SU-DHL-6 (cell line): Measurements from ENCODE around the gene RBBP5.

ENCODE experiments used
- H2AFZ ChIP-seq: fragments of 200-600 bp; sonication (generic); 2 replicates; pipeline ENCODE4 v1.6.1; 2014; ENCODE audit warnings: low read depth, mild to moderate bottlenecking, moderate library complexity, mixed read lengths, antibody characterized with exemption, low read length; ENCODE audit not compliant: severe bottlenecking
- H3F3A ChIP-seq: fragments of 200-600 bp; shearing (Covaris generic); 2 replicates; pipeline ENCODE4 v1.6.0; 2016; ENCODE audit warnings: antibody characterized with exemption, mild to moderate bottlenecking; ENCODE audit not compliant: insufficient read depth
- H3K27ac ChIP-seq: fragments of 200-600 bp; sonication (generic); 2 replicates; pipeline ENCODE4 v1.5.1; 2016; ENCODE audit warnings: low read depth, mild to moderate bottlenecking, low read length, moderate library complexity, mixed read lengths
- H3K27me3 ChIP-seq: fragments of 200-600 bp; sonication (generic), shearing (Covaris generic); 2 replicates; pipeline ENCODE4 v1.6.0; 2014; ENCODE audit warnings: mild to moderate bottlenecking, low read length
- H3K36me3 ChIP-seq: fragments of 200-600 bp; sonication (generic); 2 replicates; pipeline ENCODE4 v1.6.1; 2014; ENCODE audit warnings: mild to moderate bottlenecking, low read length, mixed read lengths
- H3K4me2 ChIP-seq: fragments of 300-600, 200-600 bp; shearing (Covaris generic), sonication (generic); 2 replicates; pipeline ENCODE4 v1.6.0; 2014; ENCODE audit warnings: low read length, low read depth, mild to moderate bottlenecking; ENCODE audit not compliant: poor library complexity, severe bottlenecking
- H3K4me3 ChIP-seq: fragments of 200-600 bp; sonication (generic); 2 replicates; pipeline ENCODE4 v1.5.1; 2014; ENCODE audit warnings: antibody characterized with exemption, low read length, mild to moderate bottlenecking, mixed read lengths; ENCODE audit not compliant: insufficient read depth, poor library complexity, severe bottlenecking
- H3K79me2 ChIP-seq: fragments of 200-600 bp; sonication (generic); 2 replicates; pipeline ENCODE4 v1.6.1; 2014; ENCODE audit warnings: mild to moderate bottlenecking, low read length, moderate library complexity; ENCODE audit not compliant: insufficient read depth
- H3K9ac ChIP-seq: fragments of 200-600 bp; sonication (generic); 2 replicates; pipeline ENCODE4 v1.7.0; 2014; ENCODE audit warnings: mild to moderate bottlenecking, low read length
- H3K9me2 ChIP-seq: fragments of 200-600 bp; sonication (generic); replicated peaks from 2 replicates; pipeline ENCODE4 v1.6.1; 2014; ENCODE audit warnings: low read length; ENCODE audit not compliant: insufficient read depth
- H3K9me3 ChIP-seq: fragments of 200-600 bp; sonication (generic); 2 replicates; pipeline ENCODE4 v1.6.1; 2014; ENCODE audit warnings: low read length, mixed read lengths; ENCODE audit not compliant: insufficient read depth
- H4K20me1 ChIP-seq: fragments of 200-600 bp; sonication (generic); 2 replicates; pipeline ENCODE4 v1.6.1; 2014; ENCODE audit warnings: low read depth, mild to moderate bottlenecking, antibody characterized with exemption, low read length, moderate library complexity, mixed read lengths
- EZH2phosphoT487 ChIP-seq: fragments of 200-600 bp; sonication (generic), shearing (Covaris generic); conservative IDR thresholded peaks from 2 replicates; pipeline ENCODE4 v1.6.1; 2018; ENCODE audit warnings: mild to moderate bottlenecking, antibody characterized with exemption, low read length, moderate library complexity, mixed read lengths
- TF ChIP-seq, protein P1 (sequence below): fragments of 200-600 bp; sonication (generic); IDR thresholded peaks from one replicate; pipeline ENCODE4 v1.5.1; 2017; ENCODE audit warnings: antibody characterized with exemption, mild to moderate bottlenecking, low read length, moderate library complexity; ENCODE audit not compliant: insufficient read depth, poor library complexity, severe bottlenecking

Gene RBBP5

GRCh38 chr1:205128050-205128449 is 6.3 kb upstream of the RBBP5 start:
- no peak overlapping the region for H3K27ac ChIP-seq
- H3K9me2 ChIP-seq = no peaks in the 10 kb centered on the region
- no peak overlapping the region for H3K9ac ChIP-seq
- H3K4me3 ChIP-seq = no peak overlapping the region
- H2AFZ ChIP-seq = no peak overlapping the region
- no peaks in the 10 kb centered on the region for H3K36me3 ChIP-seq
- 0 out of 2 replicates have a peak, but pooled peaks cover 7% of the 10 kb centered on the region for H3F3A ChIP-seq
- H3K4me2 ChIP-seq = no peak overlapping the region
- no peaks in the 10 kb centered on the region for H3K27me3 ChIP-seq
- no peaks in the 10 kb centered on the region for H4K20me1 ChIP-seq
- no peaks in the 10 kb centered on the region for H3K79me2 ChIP-seq
- TF ChIP-seq EZH2phosphoT487 = no peak
- TF ChIP-seq, protein P1, sequence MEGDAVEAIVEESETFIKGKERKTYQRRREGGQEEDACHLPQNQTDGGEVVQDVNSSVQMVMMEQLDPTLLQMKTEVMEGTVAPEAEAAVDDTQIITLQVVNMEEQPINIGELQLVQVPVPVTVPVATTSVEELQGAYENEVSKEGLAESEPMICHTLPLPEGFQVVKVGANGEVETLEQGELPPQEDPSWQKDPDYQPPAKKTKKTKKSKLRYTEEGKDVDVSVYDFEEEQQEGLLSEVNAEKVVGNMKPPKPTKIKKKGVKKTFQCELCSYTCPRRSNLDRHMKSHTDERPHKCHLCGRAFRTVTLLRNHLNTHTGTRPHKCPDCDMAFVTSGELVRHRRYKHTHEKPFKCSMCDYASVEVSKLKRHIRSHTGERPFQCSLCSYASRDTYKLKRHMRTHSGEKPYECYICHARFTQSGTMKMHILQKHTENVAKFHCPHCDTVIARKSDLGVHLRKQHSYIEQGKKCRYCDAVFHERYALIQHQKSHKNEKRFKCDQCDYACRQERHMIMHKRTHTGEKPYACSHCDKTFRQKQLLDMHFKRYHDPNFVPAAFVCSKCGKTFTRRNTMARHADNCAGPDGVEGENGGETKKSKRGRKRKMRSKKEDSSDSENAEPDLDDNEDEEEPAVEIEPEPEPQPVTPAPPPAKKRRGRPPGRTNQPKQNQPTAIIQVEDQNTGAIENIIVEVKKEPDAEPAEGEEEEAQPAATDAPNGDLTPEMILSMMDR = no peak
- H3K9me3 ChIP-seq = no peaks in the 10 kb centered on the region

GRCh38 chr1:205127646-205128045 is 5.9 kb upstream of the RBBP5 start:
- Histone ChIP-seq H3K27me3 (no peaks in the 10 kb centered on the region), H3K27ac (no peak overlapping the region), H3F3A (0 out of 2 replicates have a peak, but pooled peaks cover 7% of the 10 kb centered on the region), H3K79me2 (no peaks in the 10 kb centered on the region), H4K20me1 (no peaks in the 10 kb centered on the region), H2AFZ (no peak overlapping the region), H3K9me3 (no peaks in the 10 kb centered on the region), H3K36me3 (no peaks in the 10 kb centered on the region), H3K4me2 (no peak overlapping the region), H3K9me2 (no peaks in the 10 kb centered on the region), H3K4me3 (no peak overlapping the region), H3K9ac (no peak overlapping the region)
- no peak for TF ChIP-seq EZH2phosphoT487
- TF ChIP-seq, protein P1 = no peak

- Histone ChIP-seq H2AFZ (peak overlapping the region; percentile 88), H4K20me1 (no peaks in the 10 kb centered on the region), H3K36me3 (no peaks in the 10 kb centered on the region), H3K27ac (no peak overlapping the region), H3K79me2 (peaks cover 21% of the 10 kb centered on the region), H3K4me3 (no peak overlapping the region), H3K27me3 (no peaks in the 10 kb centered on the region), H3K9me3 (no peaks in the 10 kb centered on the region), H3K9ac (no peak overlapping the region), H3K9me2 (no peaks in the 10 kb centered on the region), H3K4me2 (peak overlapping the region; percentile 30), H3F3A (0 out of 2 replicates have a peak, but pooled peaks cover 7% of the 10 kb centered on the region)
- no peak for TF ChIP-seq EZH2phosphoT487
- TF ChIP-seq, protein P1 = no peak
Observed at GRCh38 chr1:205124726-205125125, 2.9 kb upstream of the RBBP5 start.
